ENCODE data around the gene MGST2. TPM values are rescaled to one million over a fixed set of nuclear protein-coding genes. Genes with fewer than 3 reads are reported as not detected.

MGST2 gene
- total and polyA plus RNA-seq, 10 of the 15 experiments (the other 5 are each of a cell fraction or from before 2014, with no cell fraction given): 19.0 to 50.1 (median 30.6) TPM

DNA sequence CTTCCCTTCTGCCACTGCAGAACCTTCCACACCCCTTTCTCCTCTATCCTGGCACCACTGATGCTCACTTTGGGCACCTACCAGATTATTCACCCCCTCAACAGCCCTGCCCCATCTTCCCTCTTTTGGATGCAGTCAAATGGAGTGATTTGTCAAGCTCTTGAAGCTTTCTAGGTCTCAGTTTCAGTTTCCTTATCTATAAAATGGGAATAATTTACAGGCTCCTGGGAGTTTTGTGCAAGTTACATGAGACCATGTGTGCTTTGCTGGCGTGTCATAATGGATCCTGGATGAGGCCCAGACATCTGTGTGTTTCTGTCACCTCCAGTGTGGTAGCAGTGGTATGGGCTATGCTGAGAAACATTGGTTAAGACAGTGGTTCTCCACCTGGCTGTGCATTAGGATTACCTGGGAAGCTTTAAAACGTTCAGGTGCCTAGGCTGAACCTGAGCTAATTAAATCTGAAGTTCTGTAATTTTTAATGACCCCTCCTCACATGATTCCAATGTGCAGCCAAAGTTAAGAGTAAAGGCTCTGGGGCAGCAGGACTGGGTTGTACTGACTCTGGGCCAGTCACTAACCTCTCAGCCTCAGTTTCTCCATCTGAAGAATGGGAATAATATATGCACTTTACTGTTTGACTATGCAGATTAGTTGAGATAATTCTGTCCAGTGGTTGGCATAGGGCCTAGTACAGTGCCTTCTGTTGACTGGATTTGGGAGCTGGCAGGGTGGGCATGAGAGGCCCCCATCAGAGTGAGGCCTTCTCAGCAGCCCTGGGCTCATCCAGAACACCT is 6.8 kb upstream of the MGST2 start (continued):
- no peak for TF ChIP-seq ZNF592 (IDR thresholded peaks at IDR 0.05)
- TF ChIP-seq HDGF (IDR thresholded peaks at IDR 0.05): no peak
- TF ChIP-seq TARDBP (IDR thresholded peaks at IDR 0.05; ENCODE audit: borderline replicate concordance): no peak
- TF ChIP-seq, protein P1, sequence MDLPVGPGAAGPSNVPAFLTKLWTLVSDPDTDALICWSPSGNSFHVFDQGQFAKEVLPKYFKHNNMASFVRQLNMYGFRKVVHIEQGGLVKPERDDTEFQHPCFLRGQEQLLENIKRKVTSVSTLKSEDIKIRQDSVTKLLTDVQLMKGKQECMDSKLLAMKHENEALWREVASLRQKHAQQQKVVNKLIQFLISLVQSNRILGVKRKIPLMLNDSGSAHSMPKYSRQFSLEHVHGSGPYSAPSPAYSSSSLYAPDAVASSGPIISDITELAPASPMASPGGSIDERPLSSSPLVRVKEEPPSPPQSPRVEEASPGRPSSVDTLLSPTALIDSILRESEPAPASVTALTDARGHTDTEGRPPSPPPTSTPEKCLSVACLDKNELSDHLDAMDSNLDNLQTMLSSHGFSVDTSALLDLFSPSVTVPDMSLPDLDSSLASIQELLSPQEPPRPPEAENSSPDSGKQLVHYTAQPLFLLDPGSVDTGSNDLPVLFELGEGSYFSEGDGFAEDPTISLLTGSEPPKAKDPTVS (IDR thresholded peaks at IDR 0.05; ENCODE audit: low read depth, low read length): no peak
- TF ChIP-seq, protein P2, sequence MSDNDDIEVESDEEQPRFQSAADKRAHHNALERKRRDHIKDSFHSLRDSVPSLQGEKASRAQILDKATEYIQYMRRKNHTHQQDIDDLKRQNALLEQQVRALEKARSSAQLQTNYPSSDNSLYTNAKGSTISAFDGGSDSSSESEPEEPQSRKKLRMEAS (IDR thresholded peaks at IDR 0.05; ENCODE audit: low read depth, low read length): no peak
- TF ChIP-seq ZZZ3 (IDR thresholded peaks at IDR 0.05; ENCODE audit: control insufficient read depth, insufficient read length, low read depth): no peak
